Fibroblast of skin of left quadriceps (primary cell): ENCODE measurements around the gene RPS23.

ENCODE experiments used
- DNase-seq, 2 experiments: peaks; one replicate each; pipeline ENCODE4 v3.0.0-alpha.2; 2013; ENCODE audit warnings: low read depth in 2 of 2

Gene RPS23

DNA sequence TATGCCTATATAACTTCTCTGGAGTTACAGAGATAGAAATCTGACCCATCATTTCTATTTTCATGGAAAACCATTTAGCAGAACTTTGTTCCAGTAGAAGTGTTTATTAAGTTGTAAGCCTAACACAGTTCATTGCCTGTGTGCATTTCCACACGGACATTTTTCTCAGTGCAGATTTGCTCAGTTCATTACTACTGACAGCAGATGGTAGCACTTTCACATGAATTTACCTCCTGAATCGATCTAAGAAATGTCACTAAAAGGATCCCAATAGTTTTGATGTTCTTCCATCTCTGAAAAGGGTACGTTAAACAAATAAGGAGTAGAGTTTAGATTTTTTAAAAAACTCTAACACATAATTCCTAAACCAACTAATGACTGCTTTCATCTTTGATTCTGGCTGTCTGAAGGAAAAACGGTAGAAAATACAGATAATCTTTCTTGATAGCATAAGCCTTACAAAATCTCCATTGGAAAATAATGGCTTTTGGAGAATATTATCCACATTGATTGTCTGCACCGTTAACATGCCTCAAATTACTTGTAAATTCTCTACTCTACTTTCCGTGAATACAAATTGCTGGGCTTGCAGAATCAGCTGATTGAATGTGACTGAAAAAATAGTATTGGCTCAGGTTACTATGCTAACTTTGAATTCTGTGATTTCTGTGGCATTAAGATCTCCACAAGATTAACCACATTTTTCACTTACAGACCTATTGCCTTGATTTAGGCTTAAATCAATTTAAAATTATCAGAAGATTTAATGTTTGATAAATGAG lies 33.1 kb downstream of the RPS23 start:
- DNase-seq = no peak

DNA sequence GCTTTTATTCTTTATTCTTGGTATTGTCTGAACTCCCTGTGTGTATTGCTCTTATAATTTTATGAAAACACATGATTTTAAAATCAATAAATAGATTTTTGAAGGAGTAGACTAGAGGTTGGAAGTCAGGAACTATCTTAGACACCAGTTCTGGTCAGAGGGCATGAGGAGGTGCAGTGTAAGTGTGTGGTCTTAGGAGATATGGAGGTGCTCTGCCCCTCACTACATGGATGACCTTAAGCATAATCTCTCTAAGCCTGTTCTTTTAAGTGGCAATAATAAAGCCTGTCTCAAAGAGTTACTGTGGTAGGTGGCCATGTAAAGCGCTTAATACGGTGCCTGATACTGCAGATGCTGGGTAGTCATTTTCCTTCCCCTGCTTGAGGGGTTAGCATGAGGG lies 34.0 kb downstream of the RPS23 start:
- DNase-seq = no peak

GRCh38 chr5:82234885-82235284 lies 43.3 kb downstream of the RPS23 start:
- DNase-seq = no peak

DNA sequence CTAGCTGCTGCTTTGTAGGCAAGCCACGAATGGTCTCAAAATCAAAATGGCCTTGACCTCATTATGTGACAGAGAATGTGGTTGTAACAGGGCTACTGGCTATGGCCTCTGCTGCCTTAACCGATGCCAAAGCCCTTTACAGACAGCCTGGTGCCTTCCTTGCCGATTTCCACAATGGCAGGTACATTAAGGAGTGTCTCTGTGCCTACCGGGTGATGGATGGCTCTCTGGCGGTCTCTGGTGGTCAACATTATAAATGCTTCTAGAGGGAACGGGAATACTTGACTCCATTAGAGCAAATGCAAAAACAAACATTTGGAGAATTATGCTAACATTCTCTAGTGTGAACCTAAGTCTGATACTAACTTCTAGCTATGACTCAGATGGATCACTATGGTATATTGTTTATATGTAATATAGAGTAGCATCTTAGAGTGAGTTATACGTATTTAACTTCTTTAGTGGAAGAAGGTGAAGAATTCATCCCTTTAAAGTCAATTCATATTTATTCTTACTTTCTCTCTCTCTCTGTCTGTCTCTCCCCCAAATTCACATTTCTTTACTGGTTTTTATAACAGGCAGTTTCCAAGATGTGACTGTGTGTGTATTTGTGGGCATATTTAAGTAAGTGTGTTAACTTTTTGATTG lies 52.5 kb downstream of the RPS23 start:
- peak; percentile 38 to 44 for DNase-seq
